Activated gamma-delta T cell (primary cell): ENCODE data around the gene CCBE1.

Experiments used
- DNase-seq: peaks from one replicate; lab custom pipeline; 2025; lab: John Stamatoyannopoulos, UW

The CCBE1 gene

DNA sequence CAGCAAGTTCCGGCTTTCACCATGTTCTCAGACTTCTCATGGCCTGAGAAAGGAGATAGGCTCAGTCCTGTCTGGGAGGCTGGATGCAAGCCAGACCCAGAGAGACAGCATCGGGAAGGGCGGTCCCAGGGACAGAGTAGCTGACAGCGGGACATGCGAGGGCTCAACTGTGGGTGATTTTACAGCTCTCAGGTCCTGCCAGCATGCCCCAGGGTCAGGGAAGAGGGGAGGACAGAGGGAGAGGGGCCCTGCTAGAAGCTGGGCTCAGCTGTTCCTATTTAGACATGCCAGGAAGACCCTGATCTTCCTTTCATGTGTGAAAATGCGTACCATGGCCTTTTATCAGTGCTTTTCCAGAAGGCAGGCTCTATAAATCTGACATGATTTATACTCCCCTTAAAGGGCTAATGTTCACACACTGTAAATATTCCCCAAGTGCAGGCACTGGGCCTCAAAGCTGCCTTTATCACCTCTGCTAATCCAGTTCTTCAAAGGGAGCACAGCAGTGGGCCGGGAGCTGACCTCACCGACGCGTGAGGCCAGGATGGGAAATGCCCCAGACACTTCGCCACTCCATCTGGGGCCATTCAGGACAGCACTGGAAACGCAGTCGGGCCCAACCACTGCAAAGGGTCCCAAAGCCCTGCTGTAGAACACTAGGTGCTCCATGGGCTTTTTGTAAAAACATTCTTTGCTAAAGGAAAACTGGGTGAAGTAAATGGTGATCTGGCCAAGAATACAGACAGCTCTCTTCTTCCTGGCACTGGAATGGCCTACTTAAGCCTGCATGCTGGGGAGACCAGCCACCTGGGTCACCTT, 242.1 kb downstream of the CCBE1 start:
- no peak for DNase-seq

DNA sequence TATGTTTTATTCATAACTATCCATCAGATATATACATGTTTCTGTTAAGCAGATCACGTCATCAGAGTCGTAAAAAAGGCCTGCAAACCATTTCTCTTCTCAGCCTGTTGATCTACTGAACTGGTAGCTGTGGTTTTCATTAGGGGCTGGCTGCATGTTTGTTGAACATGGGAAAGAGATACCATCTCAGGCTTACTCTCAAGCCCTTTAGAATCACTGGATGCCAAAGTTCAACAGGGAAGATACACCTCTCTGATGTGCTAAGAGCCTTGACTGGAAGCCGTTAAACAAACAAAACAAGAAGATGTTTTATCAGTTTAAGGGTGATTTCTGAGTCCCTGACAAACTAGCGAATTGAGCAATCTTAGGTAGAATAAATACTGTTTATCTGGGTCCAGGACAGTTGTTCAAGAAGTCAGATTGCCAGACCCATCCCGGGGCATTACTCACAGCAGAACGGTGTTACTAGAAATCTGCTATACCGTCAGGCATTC, 243.7 kb downstream of the CCBE1 start:
- no peak for DNase-seq

DNA sequence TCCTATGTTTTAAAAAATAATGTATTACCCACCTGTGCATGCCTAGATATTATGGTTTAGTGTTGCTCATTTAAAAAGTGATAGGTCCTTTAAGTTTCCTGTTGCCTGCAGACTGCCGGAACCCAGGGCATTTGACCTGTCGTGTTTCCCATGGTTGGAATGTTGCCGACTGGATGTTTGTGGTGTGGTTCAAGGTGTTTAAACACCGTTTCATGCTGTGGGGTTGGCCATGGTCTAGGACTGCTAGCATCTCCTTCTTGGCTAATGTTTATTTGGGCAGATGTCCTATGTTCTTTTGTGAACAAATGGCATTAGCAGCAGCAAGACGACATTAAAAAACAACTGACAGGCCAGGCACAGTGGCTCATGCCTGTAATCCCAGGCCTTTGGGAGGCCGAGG, 245.3 kb downstream of the CCBE1 start:
- DNase-seq: no peak

GRCh38 chr18:59451073-59451472, 246.2 kb downstream of the CCBE1 start:
- no peak for DNase-seq

GRCh38 chr18:59448546-59448945, 248.7 kb downstream of the CCBE1 start:
- no peak for DNase-seq

DNA sequence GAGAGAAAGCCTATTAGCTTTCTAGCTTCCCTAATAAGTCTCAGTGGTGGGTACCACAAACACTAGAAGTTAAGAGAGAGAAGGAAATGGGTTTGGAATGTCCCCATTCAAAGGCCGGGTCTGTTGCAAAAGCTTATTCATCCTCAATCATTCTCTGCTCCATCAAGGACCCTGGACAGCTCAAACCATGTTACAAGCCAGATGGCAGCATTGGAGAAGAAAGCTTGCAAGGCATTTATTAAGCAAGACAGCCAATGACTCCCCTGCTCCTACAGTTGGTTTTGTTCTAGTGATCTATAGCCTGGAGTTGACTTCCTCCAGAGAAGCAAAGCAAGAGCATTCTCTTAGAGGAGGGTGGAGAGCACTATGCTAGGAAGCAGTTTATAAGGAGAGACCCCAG, 251.2 kb downstream of the CCBE1 start:
- no peak for DNase-seq

DNA sequence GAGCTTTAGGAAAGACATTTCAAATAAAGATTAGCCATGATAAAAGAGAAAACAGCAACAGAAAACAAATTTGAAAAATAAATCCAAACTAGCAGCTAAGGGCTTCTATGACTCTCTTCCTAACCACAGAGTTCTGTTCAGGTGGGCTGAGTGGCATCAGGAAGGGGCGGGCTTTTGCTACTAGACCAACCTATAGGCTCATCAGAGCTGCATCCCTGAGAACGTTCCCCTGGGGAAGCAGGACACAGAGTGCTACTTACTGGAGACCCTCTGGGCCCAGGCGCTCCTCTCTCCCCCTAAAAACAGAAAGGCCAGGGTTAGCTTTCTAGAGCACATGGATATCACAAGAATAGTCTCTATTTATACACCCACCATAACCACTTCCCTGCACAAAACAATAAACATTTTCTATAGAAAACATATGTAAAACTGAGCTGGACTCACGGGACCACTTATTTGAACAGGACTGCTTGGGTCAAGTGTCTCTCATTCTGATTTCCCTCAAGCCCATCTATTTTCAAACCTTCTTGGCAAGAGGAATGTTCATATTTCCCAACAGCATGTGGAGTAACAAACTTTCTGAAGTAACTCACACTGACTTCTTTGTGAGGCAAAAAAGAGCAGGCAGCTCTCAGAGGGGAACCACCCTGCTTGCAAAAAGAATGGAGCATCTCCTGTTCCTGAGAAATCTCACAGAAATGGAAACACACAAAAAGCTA, 259.2 kb downstream of the CCBE1 start:
- no peak for DNase-seq

DNA sequence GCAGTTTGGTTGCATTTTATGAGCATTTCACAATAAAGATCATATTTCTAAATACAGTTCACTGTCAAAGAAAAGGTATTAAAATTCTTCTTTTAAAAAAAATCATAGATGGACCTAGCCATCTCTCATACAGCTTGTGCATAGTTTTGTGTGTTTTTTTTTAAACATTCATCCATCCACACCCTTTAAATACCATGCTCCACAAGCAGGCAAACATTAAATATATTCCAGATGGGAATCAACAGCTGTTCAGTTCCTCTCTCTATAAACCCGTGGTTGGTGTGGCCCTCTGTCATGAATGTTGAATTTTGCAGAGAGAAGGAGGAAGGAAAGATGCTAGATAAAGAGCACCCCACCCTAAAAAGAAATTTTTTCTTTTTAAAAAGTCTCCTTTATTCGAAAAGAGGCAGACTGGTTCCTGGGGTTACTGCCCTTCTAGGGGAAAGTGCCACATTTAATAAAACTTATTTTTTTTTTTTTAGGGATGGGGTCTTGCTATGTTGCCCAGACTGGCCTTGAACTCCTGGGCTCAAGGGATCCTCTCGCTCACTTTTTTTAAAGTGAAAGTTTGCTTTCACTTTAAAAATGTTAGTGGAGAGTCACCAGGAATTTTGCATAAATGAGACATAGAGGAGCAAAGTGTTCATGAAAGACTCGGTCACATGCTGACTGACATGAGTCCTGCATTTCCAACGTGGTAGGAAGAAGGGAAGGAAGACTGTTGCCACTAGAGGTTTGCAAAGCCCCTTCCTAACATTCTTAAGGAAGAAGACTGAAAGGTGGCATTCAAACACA, 264.2 kb downstream of the CCBE1 start:
- DNase-seq: no peak

- no peak for DNase-seq
Measured at GRCh38 chr18:59431131-59431530, 266.1 kb downstream of the CCBE1 start.

GRCh38 chr18:59429608-59430007, 267.6 kb downstream of the CCBE1 start:
- no peak for DNase-seq

DNA sequence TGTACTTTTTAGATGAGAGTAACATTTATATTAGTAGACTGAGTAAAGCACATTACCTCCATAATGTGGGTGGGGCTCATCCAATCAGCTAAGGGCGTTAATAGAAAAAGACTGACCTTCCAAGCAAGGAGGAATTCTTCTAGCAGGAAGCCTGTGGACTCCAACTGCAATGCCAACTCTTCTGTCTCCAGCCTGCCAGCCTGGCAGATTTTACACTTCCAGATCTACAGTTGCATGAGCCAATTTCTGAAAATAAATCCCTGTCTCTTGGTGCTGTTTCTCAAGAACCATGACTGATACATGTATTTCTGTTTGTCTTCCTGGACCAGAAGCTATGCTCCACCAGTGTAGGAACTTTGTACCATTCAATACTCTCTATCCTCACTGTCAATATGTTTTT, 269.2 kb downstream of the CCBE1 start:
- DNase-seq: no peak

DNA sequence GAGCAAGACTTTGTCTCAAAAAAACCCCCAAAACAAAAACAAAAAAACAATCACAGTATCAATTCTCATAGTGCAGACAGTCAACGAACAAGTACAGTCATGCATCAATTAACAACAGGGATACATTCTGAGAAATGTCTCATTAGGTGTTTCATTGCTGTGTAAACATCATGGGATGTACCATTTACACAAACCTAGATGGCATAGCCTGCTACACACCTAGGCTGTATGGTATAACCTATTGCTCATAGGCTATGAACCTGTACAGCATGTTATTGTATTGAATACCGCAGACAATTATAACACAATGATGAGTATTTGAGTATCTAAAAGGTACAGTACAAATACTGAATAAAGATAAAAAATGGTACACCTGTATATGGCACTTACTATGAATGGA, 270.4 kb downstream of the CCBE1 start:
- no peak for DNase-seq

- no peak for DNase-seq
Measured at GRCh38 chr18:59423259-59423658, 274.0 kb downstream of the CCBE1 start.

DNA sequence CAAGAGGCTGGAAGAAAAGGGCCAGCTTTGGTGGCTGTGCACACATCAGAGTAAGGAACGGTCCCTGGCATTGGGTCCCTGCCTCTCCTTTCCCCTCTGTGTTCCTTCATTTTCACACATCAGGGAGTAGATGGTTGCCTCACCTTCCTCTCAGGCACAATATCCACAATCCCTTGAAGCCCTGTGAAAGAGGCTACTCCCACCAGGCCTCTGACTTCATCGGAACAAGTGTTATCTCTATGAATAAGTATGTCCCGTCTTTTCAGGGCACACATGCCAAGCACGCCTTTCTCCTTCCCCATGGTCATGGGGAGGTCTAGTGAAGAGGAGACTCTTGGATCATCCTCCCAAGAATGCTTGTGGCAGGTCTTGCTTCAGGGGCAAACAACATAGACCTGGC, 277.0 kb downstream of the CCBE1 start:
- no peak for DNase-seq

DNA sequence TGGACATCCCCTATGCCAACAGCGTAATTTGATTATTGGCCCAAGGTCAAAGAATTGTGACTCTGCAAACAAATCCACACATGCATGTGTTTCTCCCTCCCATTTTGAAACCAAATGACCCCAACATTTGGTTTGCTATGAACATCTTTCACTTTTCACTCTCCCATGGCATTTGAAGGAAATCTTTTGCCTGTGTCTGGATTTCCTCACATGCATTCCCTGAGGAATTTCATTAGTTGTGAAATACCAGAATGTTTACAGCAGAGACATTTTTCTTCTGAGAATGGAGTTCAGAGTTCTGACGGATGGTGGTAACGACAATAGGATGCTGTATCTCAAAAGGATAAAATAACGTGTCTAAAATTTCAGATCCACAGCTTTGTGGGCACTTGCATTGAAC, 277.8 kb downstream of the CCBE1 start:
- DNase-seq: no peak

DNA sequence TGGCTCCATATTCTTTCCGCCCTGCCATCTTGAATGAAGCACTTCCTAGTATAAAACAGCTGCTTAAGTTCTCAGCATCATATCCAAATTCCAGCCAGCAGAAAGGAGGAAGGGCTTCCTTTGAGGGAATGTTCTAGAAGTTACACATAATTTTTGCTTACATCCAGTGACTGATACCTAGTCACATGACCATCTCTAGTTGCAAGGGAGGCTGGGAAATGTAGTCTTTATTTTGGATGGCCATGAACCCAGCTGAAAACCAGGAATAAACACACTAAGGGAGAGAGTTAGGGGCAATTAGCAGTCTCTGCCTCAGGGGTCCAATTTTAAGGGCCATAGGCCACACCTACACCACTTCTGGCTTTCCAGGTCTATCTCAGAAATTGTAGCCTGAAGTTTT, 280.4 kb downstream of the CCBE1 start:
- no peak for DNase-seq

- DNase-seq: no peak
Measured at GRCh38 chr18:59414111-59414653, 283.0 kb downstream of the CCBE1 start.

DNA sequence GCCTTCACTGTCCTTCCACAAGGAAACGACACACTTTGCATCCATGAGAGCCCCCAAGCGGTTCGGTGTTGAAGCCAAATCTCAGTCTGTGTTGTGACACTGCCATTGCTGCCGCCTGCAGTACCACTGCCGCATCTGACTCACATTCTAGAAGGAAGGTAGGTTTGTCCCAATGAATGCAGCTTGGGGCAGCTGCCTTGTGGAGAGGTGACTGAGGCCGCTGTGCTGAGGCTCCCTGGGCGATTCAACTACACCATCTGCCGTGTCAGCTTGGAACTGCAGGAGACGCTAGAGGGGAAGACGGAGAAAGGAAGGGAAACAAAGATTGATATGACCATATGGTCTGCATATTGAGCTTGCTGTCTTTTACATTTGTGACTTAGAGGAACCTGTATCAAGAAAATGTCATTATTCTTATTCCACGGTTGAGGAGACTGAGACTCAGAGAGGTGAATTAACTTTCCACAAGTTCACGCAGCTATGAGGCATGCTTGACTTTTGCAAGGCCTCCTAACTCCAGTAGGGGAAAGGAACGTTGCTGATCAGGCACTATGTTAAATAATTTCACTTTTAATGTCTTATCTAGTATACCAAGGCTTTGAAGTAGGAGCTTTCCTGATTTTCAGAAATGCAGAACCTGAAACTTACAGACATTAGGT, 294.7 kb downstream of the CCBE1 start:
- DNase-seq: no peak

- DNase-seq: no peak
Measured at GRCh38 chr18:59400407-59400806, 296.8 kb downstream of the CCBE1 start.

- no peak for DNase-seq
Measured at GRCh38 chr18:59395226-59396175, 301.7 kb downstream of the CCBE1 start.

GRCh38 chr18:59393381-59393780, 303.8 kb downstream of the CCBE1 start:
- no peak for DNase-seq
